RWPE2 (cell line): ENCODE measurements around the gene PEX14.
"Not testable (repeated sequence)": the region's sequence is repeated elsewhere in the genome, so short reads cannot be mapped to it uniquely, and the experiment has no call there.

Experiments
- ATAC-seq: fragments of 200-7000 bp; cut with Tn5 transposase; 3 replicates; pipeline ENCODE4 v1.9.1; 2021; ENCODE audit warnings: low read depth
- DNase-seq: peaks from one replicate; pipeline ENCODE4 v3.0.0-alpha.2; 2020; ENCODE audit warnings: low spot score
- H3K27ac ChIP-seq: fragments of 450-650 bp; 2 replicates; pipeline ENCODE4 v1.5.1; 2017; ENCODE audit warnings: mild to moderate bottlenecking; ENCODE audit not compliant: poor library complexity, severe bottlenecking
- H3K27me3 ChIP-seq: fragments of 250-450 bp; sonication (Bioruptor Pico); 2 replicates; pipeline ENCODE4 v1.5.1; 2021; ENCODE audit warnings: mild to moderate bottlenecking, moderate library complexity; ENCODE audit not compliant: insufficient read depth, poor library complexity, severe bottlenecking
- H3K36me3 ChIP-seq: fragments of 250-450 bp; sonication (Bioruptor Pico); 2 replicates; pipeline ENCODE4 v1.5.1; 2020; ENCODE audit warnings: low read depth, mild to moderate bottlenecking, moderate library complexity
- H3K4me1 ChIP-seq: fragments of 250-450 bp; sonication (Bioruptor Pico); 2 replicates; pipeline ENCODE4 v1.5.1; 2021; ENCODE audit warnings: mild to moderate bottlenecking, moderate library complexity; ENCODE audit not compliant: insufficient read depth, poor library complexity, severe bottlenecking
- H3K4me3 ChIP-seq: fragments of 250-450 bp; sonication (Bioruptor Pico); 2 replicates; pipeline ENCODE4 v1.5.1; 2021; ENCODE audit warnings: mild to moderate bottlenecking, moderate library complexity; ENCODE audit not compliant: severe bottlenecking
- H3K9me3 ChIP-seq: fragments of 250-450 bp; sonication (Bioruptor Pico); 2 replicates; pipeline ENCODE4 v1.5.1; 2021; ENCODE audit warnings: mild to moderate bottlenecking, moderate library complexity; ENCODE audit not compliant: severe bottlenecking
- CTCF ChIP-seq: fragments of 450-650 bp; IDR thresholded peaks from one replicate; pipeline ENCODE4 v1.5.1; 2017; ENCODE audit warnings: mild to moderate bottlenecking, moderate library complexity; ENCODE audit not compliant: poor library complexity, severe bottlenecking

The PEX14 gene

GRCh38 chr1:10450836-10451235 lies 23.9 kb upstream of the PEX14 start:
- Histone ChIP-seq H3K27me3 (no peaks in the 10 kb centered on the region), H3K4me3 (no peak overlapping the region), H3K4me1 (no peaks in the 10 kb centered on the region), H3K9me3 (no peaks in the 10 kb centered on the region), H3K36me3 (0 out of 2 replicates have a peak, but pooled peaks cover 3% of the 10 kb centered on the region), H3K27ac (no peak overlapping the region)
- TF ChIP-seq CTCF: no peak
- no peak for DNase-seq
- no peak for ATAC-seq

- 0 out of 2 replicates have a peak, but pooled peaks cover 3% of the 10 kb centered on the region for H3K36me3 ChIP-seq
- no peak overlapping the region for H3K27ac ChIP-seq
- H3K4me1 ChIP-seq: peaks cover 4% of the 10 kb centered on the region
- peak; percentile 24; the same call in 1 of the 3 replicates for ATAC-seq
- H3K27me3 ChIP-seq: no peaks in the 10 kb centered on the region
- H3K9me3 ChIP-seq: no peaks in the 10 kb centered on the region
- H3K4me3 ChIP-seq: no peak overlapping the region
- no peak for TF ChIP-seq CTCF
- DNase-seq: no peak
These were observed 23.5 kb upstream of the PEX14 start for GRCh38 chr1:10451287-10451686.

- Histone ChIP-seq H3K27ac (peak overlapping the region; percentile 27), H3K27me3 (no peaks in the 10 kb centered on the region), H3K36me3 (peaks cover 10% of the 10 kb centered on the region; the same call in 1 of the 2 replicates), H3K4me1 (peaks cover 24% of the 10 kb centered on the region), H3K9me3 (no peaks in the 10 kb centered on the region), H3K4me3 (no peak overlapping the region)
- DNase-seq: no peak
- no peak for TF ChIP-seq CTCF
- no peak for ATAC-seq
These were observed 18.7 kb upstream of the PEX14 start for GRCh38 chr1:10456048-10456447.

- Histone ChIP-seq H3K4me3 (no peak overlapping the region), H3K36me3 (peaks cover 15% of the 10 kb centered on the region), H3K4me1 (peaks cover 24% of the 10 kb centered on the region), H3K27me3 (no peaks in the 10 kb centered on the region), H3K27ac (peak overlapping the region; percentile 27), H3K9me3 (no peaks in the 10 kb centered on the region)
- DNase-seq (no peak), ATAC-seq (peak; percentile 67)
- TF ChIP-seq CTCF: no peak
These were observed 18.1 kb upstream of the PEX14 start for GRCh38 chr1:10456661-10457060.

GRCh38 chr1:10457462-10457861 lies 17.3 kb upstream of the PEX14 start:
- Histone ChIP-seq H3K27ac (peak overlapping the region; percentile 27), H3K4me1 (peaks cover 24% of the 10 kb centered on the region), H3K36me3 (peaks cover 20% of the 10 kb centered on the region)
- H3K9me3 ChIP-seq, ATAC-seq, DNase-seq, H3K27me3 ChIP-seq, H3K4me3 ChIP-seq: not testable (repeated sequence)
